ENCODE results near the gene ULK1. TPM values are rescaled to one million over a fixed set of nuclear protein-coding genes. Genes with fewer than 3 reads are reported as not detected.

ULK1 gene
- total and polyA plus RNA-seq, 3 experiments from 2014 or later: 0.98 to 22.8 (median 18.7) TPM

DNA sequence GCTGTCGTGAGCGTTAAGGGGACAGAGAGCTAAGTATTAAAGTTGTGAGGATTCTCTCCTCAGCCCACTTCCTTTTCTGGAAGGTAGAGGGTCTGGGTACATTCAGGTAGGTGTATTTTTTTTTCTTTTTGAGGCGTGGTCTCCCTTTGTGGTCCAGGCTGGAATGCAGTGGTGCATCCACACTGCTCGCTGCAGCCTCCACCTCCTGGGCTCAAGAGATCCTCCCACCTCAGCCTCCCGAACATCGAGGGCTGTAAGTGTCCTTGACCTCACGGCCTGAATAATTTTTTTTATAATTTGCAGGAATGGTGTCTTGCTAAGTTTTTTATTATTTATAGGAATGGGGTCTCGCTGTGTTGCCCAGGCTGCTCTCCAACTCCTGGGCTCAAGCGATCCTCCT, 36.1 kb downstream of the ULK1 start:
- H3K27me3 ChIP-seq (ENCODE audit: insufficient read depth, low read length, poor library complexity, severe bottlenecking): no peaks in the 10 kb centered on the region
- no peak for DNase-seq
- H3K36me3 ChIP-seq (ENCODE audit: insufficient read depth, low read length): peaks cover 27% of the 10 kb centered on the region
- peaks cover 14% of the 10 kb centered on the region for H3K4me1 ChIP-seq (ENCODE audit: insufficient read depth, low read length)
- Mint-ChIP-seq H3K9me3 (no peaks in the 10 kb centered on the region), H3K4me1 (peaks cover 14 to 22% (median 21%) of the 10 kb centered on the region in 3 donors), H3K36me3 (peaks cover 4 to 39% (median 15%) of the 10 kb centered on the region in 3 donors), H3K27me3 (no peaks in the 10 kb centered on the region), H3K27ac (peak overlapping the region; percentile 27 to 93 (median 88)), H3K4me3 (peak overlapping the region; percentile 75 to 93 (median 88))
- no peak overlapping the region for H3K27ac ChIP-seq (ENCODE audit: low read depth, low read length)
- H3K9me3 ChIP-seq (ENCODE audit: low read length): no peaks in the 10 kb centered on the region
- ChIA-PET POLR2A (interaction anchor here (0.7 to 1.9 kb wide), 4 partner anchors 10 to 44 kb away, joined by 3 to 7 read pairs (median 4); partner anchors contain the start of gene EP400), CTCF (interaction anchor here (1.2 kb wide), 1 partner anchor 10 kb away, joined by 3 read pairs; no protein-coding TSS in a partner anchor)
- peak overlapping the region; percentile 45 for H3K4me3 ChIP-seq (ENCODE audit: low read length)

GRCh38 chr12:131933387-131933786, 39.0 kb downstream of the ULK1 start:
- H3K9me3 ChIP-seq (ENCODE audit: low read length): no peaks in the 10 kb centered on the region
- H3K4me3 Mint-ChIP-seq: peak overlapping the region in 1 of 7 donors; percentile 6
- H3K4me1 ChIP-seq (ENCODE audit: insufficient read depth, low read length): peaks cover 11% of the 10 kb centered on the region
- peaks cover 27% of the 10 kb centered on the region for H3K36me3 ChIP-seq (ENCODE audit: insufficient read depth, low read length)
- peak overlapping the region in 1 of 8 donors; percentile 33 for H3K27ac Mint-ChIP-seq
- ChIA-PET CTCF (no interaction called here), POLR2A (no interaction called here)
- DNase-seq: no peak
- peaks cover 4 to 56% (median 17%) of the 10 kb centered on the region in 3 donors for H3K36me3 Mint-ChIP-seq
- H3K4me3 ChIP-seq (ENCODE audit: low read length): no peak overlapping the region
- H3K4me1 Mint-ChIP-seq: peaks cover 9 to 17% (median 16%) of the 10 kb centered on the region in 3 donors
- no peaks in the 10 kb centered on the region for H3K27me3 ChIP-seq (ENCODE audit: insufficient read depth, low read length, poor library complexity, severe bottlenecking)
- no peaks in the 10 kb centered on the region for H3K9me3 Mint-ChIP-seq
- H3K27ac ChIP-seq (ENCODE audit: low read depth, low read length): no peak overlapping the region
- H3K27me3 Mint-ChIP-seq: no peaks in the 10 kb centered on the region

DNA sequence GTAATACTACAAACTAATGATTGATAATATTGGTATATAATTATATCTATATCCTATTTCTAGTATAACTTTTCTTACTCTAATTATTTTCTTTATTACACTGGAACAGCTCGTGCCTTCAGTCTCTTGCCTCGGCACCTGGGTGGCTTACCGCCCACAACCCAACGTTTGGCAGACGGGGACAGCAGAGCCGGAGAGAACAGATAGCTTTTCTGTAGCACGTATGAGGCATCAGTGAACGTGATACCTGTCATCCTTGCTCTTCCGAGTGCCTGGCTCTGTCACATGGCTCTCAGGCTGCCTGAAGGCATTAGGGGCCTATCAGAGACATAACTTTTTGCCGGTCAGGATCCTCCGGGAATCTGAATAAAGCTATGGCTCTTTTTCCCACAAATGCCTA, 40.1 kb downstream of the ULK1 start:
- Histone ChIP-seq H3K9me3 (ENCODE audit: low read length) (no peaks in the 10 kb centered on the region), H3K4me1 (ENCODE audit: insufficient read depth, low read length) (peaks cover 11% of the 10 kb centered on the region), H3K27me3 (ENCODE audit: insufficient read depth, low read length, poor library complexity, severe bottlenecking) (no peaks in the 10 kb centered on the region), H3K4me3 (ENCODE audit: low read length) (no peak overlapping the region), H3K36me3 (ENCODE audit: insufficient read depth, low read length) (peaks cover 27% of the 10 kb centered on the region), H3K27ac (ENCODE audit: low read depth, low read length) (no peak overlapping the region)
- no peaks in the 10 kb centered on the region for H3K27me3 Mint-ChIP-seq
- DNase-seq: no peak
- no peaks in the 10 kb centered on the region for H3K9me3 Mint-ChIP-seq
- ChIA-PET CTCF (no interaction called here), POLR2A (no interaction called here)
- H3K27ac Mint-ChIP-seq: no peak overlapping the region
- peaks cover 4 to 61% (median 17%) of the 10 kb centered on the region in 3 donors for H3K36me3 Mint-ChIP-seq
- H3K4me3 Mint-ChIP-seq: no peak overlapping the region
- peaks cover 7 to 17% (median 13%) of the 10 kb centered on the region in 3 donors for H3K4me1 Mint-ChIP-seq

DNA sequence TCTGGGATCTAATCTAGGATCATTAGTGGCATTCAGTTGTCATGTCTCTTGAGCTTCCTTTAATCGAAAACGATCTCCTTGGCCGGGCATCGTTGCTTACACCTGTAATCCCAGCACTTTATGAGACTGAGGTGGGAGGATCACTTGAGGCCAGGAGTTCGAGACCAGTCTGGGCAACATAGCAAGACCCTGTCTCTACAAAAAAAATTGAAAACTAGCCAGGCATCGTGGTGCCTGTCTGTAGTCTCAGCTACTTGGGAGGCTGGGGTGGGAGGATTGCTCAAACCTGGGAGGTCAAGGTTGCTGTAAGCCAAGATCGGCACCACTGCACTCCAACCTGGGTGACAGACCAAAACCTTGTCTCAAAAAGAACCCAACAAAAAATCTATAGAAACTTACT, 43.7 kb downstream of the ULK1 start:
- no peaks in the 10 kb centered on the region for H3K27me3 Mint-ChIP-seq
- H3K36me3 Mint-ChIP-seq: peaks cover 0 to 73% (median 12%) of the 10 kb centered on the region in 3 donors
- Histone ChIP-seq H3K36me3 (ENCODE audit: insufficient read depth, low read length) (peaks cover 20% of the 10 kb centered on the region), H3K27me3 (ENCODE audit: insufficient read depth, low read length, poor library complexity, severe bottlenecking) (no peaks in the 10 kb centered on the region), H3K4me1 (ENCODE audit: insufficient read depth, low read length) (no peaks in the 10 kb centered on the region), H3K9me3 (ENCODE audit: low read length) (no peaks in the 10 kb centered on the region), H3K27ac (ENCODE audit: low read depth, low read length) (no peak overlapping the region), H3K4me3 (ENCODE audit: low read length) (no peak overlapping the region)
- ChIA-PET POLR2A (no interaction called here), CTCF (no interaction called here)
- no peaks in the 10 kb centered on the region for H3K9me3 Mint-ChIP-seq
- H3K27ac Mint-ChIP-seq: peak overlapping the region in 2 of 8 donors; percentile 18 to 75
- H3K4me3 Mint-ChIP-seq: no peak overlapping the region
- no peaks in the 10 kb centered on the region for H3K4me1 Mint-ChIP-seq
- DNase-seq: peak in 1 of 5 donors; percentile 8

- no peaks in the 10 kb centered on the region for H3K4me1 Mint-ChIP-seq
- CTCF ChIA-PET: interaction anchor here (1.3 kb wide), 1 partner anchor 11 kb away, joined by 3 read pairs; the partner anchor contains the start of gene EP400
Observed at GRCh38 chr12:131939007-131939406, 44.6 kb downstream of the ULK1 start.

GRCh38 chr12:131940141-131940547, 45.7 kb downstream of the ULK1 start:
- H3K4me1 Mint-ChIP-seq: no peaks in the 10 kb centered on the region
- CTCF ChIA-PET: interaction anchor here (1.6 kb wide), 1 partner anchor 10 kb away, joined by 3 read pairs; no protein-coding TSS in a partner anchor

More at GRCh38 chr12:131939007-131939406, 44.6 kb downstream of the ULK1 start:
- Mint-ChIP-seq H3K9me3 (no peaks in the 10 kb centered on the region), H3K27ac (no peak overlapping the region), H3K27me3 (no peaks in the 10 kb centered on the region), H3K36me3 (peaks cover 0 to 72% (median 4%) of the 10 kb centered on the region in 3 donors), H3K4me3 (peak overlapping the region in 1 of 7 donors; percentile 40)
- peak in 1 of 5 donors; percentile 15 for DNase-seq
- Histone ChIP-seq H3K27ac (ENCODE audit: low read depth, low read length) (no peak overlapping the region), H3K4me1 (ENCODE audit: insufficient read depth, low read length) (no peaks in the 10 kb centered on the region), H3K27me3 (ENCODE audit: insufficient read depth, low read length, poor library complexity, severe bottlenecking) (no peaks in the 10 kb centered on the region), H3K4me3 (ENCODE audit: low read length) (no peak overlapping the region), H3K9me3 (ENCODE audit: low read length) (no peaks in the 10 kb centered on the region), H3K36me3 (ENCODE audit: insufficient read depth, low read length) (peaks cover 15% of the 10 kb centered on the region)
- POLR2A ChIA-PET: no interaction called here

DNA sequence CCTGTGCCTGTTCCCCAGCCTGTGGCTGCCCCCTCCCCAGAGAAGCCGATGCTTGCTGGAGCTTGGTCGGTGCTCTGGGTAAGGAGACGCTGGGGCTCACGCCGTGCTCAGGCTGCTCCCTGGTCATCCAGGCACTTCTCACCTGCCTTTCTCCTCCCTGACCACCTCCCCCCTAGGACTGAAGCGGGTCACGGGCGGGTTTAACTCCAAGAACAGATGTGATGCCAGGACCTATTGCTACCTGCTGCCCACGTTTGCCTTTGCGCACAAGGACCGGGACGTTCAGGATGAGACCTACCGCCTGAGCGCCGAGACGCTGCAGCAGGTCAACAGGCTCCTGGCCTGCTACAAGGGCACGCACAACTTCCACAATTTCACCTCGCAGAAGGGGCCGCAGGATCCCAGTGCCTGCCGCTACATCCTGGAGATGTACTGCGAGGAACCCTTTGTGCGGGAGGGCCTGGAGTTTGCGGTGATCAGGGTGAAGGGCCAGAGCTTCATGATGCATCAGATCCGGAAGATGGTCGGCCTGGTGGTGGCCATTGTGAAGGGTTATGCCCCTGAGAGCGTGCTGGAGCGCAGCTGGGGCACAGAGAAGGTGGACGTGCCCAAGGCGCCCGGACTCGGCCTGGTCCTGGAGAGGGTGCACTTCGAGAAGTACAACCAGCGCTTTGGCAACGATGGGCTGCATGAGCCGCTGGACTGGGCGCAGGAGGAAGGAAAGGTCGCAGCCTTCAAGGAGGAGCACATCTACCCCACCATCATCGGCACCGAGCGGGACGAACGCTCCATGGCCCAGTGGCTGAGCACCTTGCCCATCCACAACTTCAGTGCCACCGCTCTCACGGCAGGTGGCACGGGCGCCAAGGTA, 46.9 kb downstream of the ULK1 start:
- Mint-ChIP-seq H3K27me3 (no peaks in the 10 kb centered on the region), H3K9me3 (no peaks in the 10 kb centered on the region), H3K4me1 (no peaks in the 10 kb centered on the region), H3K27ac (no peak overlapping the region), H3K4me3 (no peak overlapping the region), H3K36me3 (peaks cover 0 to 65% (median 4%) of the 10 kb centered on the region in 3 donors)
- H3K27ac ChIP-seq (ENCODE audit: low read depth, low read length): no peak overlapping the region
- POLR2A ChIA-PET: interaction anchor here (1.0 kb wide), 1 partner anchor 11 kb away, joined by 3 read pairs; no protein-coding TSS in a partner anchor
- peaks cover 10% of the 10 kb centered on the region for H3K36me3 ChIP-seq (ENCODE audit: insufficient read depth, low read length)
- DNase-seq: peak in 1 of 5 donors; percentile 39
- no peaks in the 10 kb centered on the region for H3K4me1 ChIP-seq (ENCODE audit: insufficient read depth, low read length)
- no peaks in the 10 kb centered on the region for H3K27me3 ChIP-seq (ENCODE audit: insufficient read depth, low read length, poor library complexity, severe bottlenecking)
- no peaks in the 10 kb centered on the region for H3K9me3 ChIP-seq (ENCODE audit: low read length)
- CTCF ChIA-PET: interaction anchor here (1.6 kb wide), 1 partner anchor 11 kb away, joined by 3 read pairs; no protein-coding TSS in a partner anchor
- H3K4me3 ChIP-seq (ENCODE audit: low read length): no peak overlapping the region

More at GRCh38 chr12:131940141-131940547, 45.7 kb downstream of the ULK1 start:
- peaks cover 0 to 69% (median 4%) of the 10 kb centered on the region in 3 donors for H3K36me3 Mint-ChIP-seq
- Histone ChIP-seq H3K9me3 (ENCODE audit: low read length) (no peaks in the 10 kb centered on the region), H3K27ac (ENCODE audit: low read depth, low read length) (no peak overlapping the region), H3K27me3 (ENCODE audit: insufficient read depth, low read length, poor library complexity, severe bottlenecking) (no peaks in the 10 kb centered on the region), H3K36me3 (ENCODE audit: insufficient read depth, low read length) (peaks cover 10% of the 10 kb centered on the region), H3K4me3 (ENCODE audit: low read length) (no peak overlapping the region), H3K4me1 (ENCODE audit: insufficient read depth, low read length) (no peaks in the 10 kb centered on the region)
- POLR2A ChIA-PET: interaction anchor here (1.0 kb wide), 1 partner anchor 10 kb away, joined by 3 read pairs; no protein-coding TSS in a partner anchor
- no peak for DNase-seq
- no peaks in the 10 kb centered on the region for H3K9me3 Mint-ChIP-seq
- no peak overlapping the region for H3K27ac Mint-ChIP-seq
- no peak overlapping the region for H3K4me3 Mint-ChIP-seq
- H3K27me3 Mint-ChIP-seq: no peaks in the 10 kb centered on the region

GRCh38 chr12:131941987-131942341, 47.5 kb downstream of the ULK1 start:
- no peak overlapping the region for H3K27ac ChIP-seq (ENCODE audit: low read depth, low read length)
- H3K4me1 ChIP-seq (ENCODE audit: insufficient read depth, low read length): no peaks in the 10 kb centered on the region
- H3K27me3 ChIP-seq (ENCODE audit: insufficient read depth, low read length, poor library complexity, severe bottlenecking): no peaks in the 10 kb centered on the region
- ChIA-PET CTCF (no interaction called here), POLR2A (no interaction called here)
- Mint-ChIP-seq H3K4me1 (no peaks in the 10 kb centered on the region), H3K36me3 (peaks cover 0 to 60% (median 3%) of the 10 kb centered on the region in 3 donors), H3K9me3 (no peaks in the 10 kb centered on the region), H3K27ac (no peak overlapping the region), H3K27me3 (no peaks in the 10 kb centered on the region), H3K4me3 (no peak overlapping the region)
- no peak overlapping the region for H3K4me3 ChIP-seq (ENCODE audit: low read length)
- H3K36me3 ChIP-seq (ENCODE audit: insufficient read depth, low read length): peaks cover 10% of the 10 kb centered on the region
- no peaks in the 10 kb centered on the region for H3K9me3 ChIP-seq (ENCODE audit: low read length)
- peak in 1 of 5 donors; percentile 33 for DNase-seq
